ENCODE data around the gene ANAPC2.

ANAPC2 gene

DNA sequence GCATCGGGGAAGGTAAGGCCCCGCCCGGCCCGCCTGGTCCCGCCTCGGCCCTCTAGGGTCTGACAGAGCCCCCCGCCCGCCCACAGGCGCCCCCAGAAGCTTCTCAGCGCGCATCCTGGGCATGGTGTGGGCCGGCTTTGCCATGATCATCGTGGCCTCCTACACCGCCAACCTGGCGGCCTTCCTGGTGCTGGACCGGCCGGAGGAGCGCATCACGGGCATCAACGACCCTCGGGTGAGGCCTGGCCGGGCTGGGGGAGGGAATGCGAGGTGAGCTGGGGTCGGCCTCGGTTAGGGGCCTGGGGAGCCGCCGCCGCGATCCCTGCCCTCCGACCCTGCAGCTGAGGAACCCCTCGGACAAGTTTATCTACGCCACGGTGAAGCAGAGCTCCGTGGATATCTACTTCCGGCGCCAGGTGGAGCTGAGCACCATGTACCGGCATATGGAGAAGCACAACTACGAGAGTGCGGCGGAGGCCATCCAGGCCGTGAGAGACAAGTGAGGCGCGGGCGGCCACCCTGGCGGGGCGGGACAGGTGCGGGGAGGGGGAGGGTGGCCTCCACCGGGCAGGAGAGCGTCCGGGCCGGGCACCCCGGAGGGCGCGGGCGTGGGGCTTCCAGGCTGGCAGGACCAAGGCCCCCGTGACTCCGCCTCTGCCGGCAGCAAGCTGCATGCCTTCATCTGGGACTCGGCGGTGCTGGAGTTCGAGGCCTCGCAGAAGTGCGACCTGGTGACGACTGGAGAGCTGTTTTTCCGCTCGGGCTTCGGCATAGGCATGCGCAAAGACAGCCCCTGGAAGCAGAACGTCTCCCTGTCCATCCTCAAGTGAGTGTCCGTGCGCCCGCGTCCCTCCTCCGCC, 25.6 kb downstream of the ANAPC2 start:
- DNase-seq (ENCODE audit: low read depth): no peak

DNA sequence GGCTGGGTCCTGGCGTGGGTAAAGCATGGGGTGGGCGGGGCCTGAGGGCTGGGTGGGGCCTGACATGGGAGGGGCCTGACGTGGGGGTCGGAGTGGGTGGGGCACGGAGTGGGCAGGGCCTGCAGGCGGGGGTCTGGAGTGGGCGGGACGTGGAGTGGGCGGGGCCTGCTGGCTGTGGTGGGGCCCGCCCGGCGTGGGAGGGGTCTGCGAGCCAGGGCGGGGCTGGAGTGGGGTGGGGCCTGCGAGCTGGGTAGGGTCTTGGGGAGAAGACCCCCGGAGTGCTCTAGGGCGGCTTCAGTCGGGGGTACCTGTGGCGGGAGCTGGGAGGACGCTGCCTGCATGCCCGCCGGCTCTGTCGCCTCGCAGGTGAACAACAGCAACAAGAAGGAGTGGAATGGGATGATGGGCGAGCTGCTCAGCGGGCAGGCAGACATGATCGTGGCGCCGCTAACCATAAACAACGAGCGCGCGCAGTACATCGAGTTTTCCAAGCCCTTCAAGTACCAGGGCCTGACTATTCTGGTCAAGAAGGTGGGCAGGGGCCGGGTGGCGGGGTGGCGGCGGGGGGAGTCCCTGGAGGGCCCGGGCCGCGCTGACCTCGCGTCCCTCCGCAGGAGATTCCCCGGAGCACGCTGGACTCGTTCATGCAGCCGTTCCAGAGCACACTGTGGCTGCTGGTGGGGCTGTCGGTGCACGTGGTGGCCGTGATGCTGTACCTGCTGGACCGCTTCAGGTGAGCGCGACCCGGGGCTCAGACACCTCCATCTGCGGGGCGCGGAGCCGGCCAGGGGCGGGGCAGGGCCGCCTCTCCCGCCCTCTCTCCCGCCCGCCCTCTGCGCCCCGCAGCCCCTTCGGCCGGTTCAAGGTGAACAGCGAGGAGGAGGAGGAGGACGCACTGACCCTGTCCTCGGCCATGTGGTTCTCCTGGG, 26.5 kb downstream of the ANAPC2 start:
- no peak for DNase-seq (ENCODE audit: low read depth)

DNA sequence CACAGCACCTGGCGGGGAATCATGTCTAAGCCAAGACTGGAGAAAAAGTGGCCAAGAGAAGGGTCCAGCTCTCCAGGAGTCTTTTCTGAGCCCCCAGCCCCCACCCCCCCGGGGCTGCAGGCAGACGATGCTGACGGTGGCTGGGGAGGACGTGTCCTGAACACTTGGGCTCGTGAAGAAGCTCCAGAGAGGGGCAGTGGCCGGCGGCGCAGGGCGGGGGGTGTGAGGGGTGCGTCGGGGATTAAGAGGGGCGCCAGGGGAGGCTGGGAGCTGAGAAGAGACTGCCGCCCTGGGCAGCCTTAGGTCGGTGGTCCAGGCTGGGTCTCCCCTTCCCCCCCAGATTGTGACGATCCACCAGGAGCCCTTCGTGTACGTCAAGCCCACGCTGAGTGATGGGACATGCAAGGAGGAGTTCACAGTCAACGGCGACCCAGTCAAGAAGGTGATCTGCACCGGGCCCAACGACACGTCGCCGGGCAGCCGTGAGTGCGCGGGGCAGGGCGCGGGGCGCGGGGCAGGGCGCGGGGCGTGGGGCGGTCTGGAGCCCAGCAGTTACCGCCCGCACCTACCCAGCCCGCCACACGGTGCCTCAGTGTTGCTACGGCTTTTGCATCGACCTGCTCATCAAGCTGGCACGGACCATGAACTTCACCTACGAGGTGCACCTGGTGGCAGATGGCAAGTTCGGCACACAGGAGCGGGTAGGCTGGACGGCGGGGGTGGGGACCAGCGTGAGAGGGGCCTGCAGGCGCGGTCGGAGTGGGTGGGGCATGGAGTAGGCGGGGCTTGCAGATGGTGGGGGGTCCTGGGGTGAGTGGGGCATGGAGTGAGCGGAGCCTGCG, 27.4 kb downstream of the ANAPC2 start:
- no peak for DNase-seq (ENCODE audit: low read depth)

DNA sequence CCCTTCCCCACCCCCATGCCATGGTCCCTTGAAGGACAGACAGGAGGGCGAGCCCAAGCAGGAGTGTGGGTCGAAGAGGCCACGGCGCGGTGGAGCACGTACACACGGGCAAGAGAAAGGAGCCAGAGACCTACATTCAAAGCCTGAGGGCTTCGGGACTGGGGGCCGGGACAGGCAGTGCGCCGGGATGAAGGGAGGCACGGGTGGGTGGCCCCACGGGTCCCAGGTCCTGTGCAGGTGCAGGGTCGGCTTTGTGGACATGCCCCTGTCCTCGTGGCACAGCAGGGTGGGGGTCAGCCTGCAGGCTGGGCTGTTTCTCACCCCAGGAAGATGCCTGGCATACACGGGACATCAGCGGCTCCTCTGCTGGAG, 28.3 kb downstream of the ANAPC2 start:
- no peak for DNase-seq (ENCODE audit: low read depth)

DNA sequence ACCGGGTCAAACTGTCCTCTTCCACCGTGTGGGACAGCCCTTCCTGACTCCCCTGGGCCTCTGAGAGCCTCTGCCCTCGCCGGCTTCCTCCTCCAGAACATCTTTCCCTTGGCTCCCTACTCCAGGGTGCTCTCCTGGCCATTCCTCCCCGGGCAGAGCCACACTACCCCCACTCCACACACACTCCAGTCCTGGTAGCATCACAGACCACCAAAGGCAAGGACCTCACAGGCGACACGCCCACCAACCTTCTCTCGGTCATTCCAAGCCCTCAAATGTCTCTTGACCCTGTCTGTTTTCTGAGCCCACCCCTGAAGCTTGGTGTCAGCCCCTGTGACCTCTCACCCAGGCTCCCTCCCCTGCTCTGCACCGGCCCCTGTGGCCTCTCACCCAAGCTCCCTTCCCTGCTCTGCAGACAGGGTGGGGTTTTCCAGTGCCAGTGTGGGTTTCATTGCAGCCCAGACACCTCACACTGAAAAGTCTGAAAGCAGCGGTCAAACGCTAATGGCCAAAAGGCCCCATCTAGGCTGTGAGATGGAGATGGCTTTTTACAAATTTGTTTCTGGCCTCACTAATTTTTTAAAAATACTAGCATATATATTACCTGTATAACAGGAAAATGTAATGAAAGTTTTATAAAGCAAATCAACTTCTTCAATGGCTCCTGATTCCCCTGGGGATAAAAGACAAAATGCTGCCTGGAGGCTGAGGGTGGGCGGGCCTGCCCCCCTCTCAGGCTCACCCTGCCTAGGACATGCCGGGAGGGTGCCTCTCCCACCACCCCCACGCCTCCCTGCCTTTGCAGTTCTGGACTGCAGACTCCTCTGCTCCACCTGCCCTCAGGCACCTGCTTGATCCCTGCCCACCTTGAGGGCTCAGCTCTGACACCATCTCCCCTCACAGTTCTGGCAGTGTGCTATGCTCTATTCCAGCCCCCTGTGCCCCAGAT, 29.0 kb downstream of the ANAPC2 start:
- DNase-seq (ENCODE audit: low read depth): no peak

DNA sequence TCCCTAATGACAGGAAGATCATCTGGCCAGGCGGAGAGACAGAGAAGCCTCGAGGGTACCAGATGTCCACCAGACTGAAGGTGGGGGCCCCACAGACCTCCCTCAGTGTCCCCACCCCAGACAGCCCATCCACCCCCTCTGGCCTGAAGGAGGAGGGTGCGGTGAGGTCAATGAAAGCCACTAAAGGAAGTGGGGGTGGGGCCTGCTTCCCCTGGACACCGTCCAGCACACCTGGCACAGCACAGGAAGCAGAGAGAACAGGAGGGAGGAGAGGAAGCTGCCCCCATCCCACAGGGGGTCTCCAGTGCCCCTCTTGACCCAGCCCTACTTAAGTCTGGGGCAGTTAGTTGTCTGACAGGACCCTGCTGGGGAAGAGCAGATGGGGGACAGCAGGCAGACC, 29.7 kb downstream of the ANAPC2 start:
- no peak for DNase-seq (ENCODE audit: low read depth)

DNA sequence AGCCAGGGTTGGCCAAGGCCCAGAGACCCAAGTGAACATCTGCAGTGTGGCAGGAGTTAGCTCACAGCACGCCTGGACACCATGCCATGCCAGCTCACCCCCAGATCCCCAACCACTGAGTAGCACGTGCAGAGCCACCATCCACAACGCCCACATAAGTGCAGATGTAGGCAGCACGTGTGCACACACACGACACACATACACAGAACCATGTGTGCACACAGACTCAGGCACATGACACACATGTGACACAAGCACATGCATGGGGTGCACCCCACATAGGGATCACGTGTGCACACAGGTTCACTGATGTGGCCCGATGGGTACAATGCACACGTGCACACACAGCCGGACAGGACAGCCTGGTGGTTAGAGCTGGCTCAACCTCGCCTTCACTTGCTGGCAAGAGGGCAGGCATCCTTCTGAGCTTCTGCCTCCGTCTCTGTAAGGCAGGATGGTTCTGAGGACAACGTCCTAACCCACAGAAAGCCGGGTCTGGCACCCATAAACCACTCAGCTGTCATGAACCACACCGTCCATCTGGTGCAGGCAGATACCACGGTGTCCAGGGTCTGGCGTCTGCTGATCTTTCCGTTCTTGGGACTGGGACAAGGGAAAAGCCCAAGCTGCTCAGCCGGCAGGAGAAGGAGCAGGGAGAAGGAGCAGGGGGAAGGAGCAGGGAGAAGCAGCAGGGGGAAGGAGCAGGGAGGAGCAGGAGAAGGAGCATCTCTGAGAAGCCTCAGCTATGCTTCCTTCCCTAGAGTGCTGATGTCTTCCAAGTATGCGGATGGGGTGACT, 30.5 kb downstream of the ANAPC2 start:
- DNase-seq (ENCODE audit: low read depth): no peak

DNA sequence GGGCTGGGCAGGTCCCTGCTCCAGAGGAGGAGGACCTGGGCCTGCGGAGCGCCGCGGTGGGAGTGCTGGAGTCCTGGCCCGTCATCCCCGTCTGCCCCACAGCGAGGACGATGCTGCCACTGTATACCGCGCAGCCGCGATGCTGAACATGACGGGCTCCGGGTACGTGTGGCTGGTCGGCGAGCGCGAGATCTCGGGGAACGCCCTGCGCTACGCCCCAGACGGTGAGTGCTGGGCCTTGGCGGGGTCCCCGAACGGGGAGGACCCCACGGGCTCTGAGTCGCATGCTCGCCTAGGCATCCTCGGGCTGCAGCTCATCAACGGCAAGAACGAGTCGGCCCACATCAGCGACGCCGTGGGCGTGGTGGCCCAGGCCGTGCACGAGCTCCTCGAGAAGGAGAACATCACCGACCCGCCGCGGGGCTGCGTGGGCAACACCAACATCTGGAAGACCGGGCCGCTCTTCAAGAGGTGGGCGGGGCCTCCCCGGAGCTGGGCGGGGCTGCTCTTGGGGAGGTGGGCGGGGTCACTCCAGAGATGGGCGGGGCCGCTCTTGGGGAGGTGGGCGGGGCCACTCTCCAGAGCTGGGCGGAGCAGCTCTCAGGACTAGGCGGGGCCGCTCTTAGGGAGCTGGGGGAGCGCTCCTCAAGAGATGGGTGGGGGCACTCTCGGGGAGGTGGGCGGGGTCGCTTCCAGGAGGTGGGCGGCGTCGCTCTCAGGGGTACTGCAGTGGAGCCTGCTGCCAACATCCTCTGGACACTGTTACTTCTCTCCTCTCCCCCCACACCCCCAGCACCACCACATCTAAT, 31.6 kb downstream of the ANAPC2 start:
- DNase-seq (ENCODE audit: low read depth): no peak

DNA sequence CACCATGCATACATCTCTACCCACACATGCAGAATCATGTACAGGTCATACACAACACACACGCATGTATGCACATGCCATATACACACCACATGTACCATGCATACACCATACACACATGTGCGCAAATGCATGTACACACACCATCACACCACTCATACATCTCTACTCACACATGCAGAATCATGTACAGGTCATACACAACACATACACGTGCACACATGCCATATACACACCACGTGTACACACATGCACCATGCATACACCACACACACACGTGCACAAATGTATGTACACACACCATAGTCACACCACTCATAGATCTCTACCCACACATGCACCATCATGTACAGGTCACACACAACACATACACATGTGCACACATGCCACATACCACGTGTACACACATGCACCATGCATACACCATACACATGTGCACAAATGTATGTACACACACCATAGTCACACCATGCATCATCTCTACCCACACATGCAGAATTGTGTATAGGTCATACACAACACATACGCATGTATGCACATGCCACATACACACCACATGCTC, 35.4 kb downstream of the ANAPC2 start:
- DNase-seq (ENCODE audit: low read depth): no peak

DNA sequence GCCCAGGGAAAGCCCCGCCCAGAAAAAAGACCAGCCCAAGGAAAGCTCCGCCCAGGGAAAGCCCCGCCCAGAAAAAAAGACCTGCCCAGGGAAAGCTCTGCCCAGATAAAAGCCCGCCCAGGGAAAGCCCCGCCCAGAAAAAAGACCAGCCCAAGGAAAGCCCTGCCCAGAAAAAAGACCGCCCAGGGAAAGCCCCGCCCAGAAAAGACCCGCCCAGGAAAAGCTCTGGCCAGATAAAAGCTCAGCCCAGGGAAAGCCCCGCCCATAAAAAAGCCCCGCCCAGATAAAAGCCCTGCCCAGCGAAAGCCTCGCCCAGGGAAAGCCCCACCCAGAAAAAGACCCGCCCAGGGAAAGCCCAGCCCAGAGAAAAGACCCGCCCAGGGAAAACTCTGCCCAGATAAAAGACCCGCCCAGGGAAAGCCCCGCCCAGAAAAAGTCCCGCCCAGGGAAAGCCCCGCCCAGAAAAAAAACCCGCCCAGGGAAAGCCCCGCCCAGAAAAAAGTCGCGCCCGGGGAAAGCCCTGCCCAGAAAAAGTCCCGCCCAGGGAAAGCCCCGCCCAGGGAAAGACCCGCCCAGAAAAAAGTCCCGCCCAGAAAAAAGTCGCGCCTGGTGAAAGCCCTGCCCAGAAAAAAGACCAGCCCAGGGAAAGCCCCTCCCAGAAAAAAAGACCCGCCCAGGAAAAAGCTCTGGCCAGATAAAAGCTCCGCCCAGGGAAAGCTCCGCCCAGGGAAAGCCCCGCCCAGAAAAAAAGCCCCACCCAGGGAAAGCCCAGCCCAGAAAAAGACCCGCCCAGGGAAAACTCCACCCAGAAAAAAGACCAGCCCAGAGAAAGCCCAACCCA, 37.5 kb downstream of the ANAPC2 start:
- no peak for DNase-seq (ENCODE audit: low read depth)

DNA sequence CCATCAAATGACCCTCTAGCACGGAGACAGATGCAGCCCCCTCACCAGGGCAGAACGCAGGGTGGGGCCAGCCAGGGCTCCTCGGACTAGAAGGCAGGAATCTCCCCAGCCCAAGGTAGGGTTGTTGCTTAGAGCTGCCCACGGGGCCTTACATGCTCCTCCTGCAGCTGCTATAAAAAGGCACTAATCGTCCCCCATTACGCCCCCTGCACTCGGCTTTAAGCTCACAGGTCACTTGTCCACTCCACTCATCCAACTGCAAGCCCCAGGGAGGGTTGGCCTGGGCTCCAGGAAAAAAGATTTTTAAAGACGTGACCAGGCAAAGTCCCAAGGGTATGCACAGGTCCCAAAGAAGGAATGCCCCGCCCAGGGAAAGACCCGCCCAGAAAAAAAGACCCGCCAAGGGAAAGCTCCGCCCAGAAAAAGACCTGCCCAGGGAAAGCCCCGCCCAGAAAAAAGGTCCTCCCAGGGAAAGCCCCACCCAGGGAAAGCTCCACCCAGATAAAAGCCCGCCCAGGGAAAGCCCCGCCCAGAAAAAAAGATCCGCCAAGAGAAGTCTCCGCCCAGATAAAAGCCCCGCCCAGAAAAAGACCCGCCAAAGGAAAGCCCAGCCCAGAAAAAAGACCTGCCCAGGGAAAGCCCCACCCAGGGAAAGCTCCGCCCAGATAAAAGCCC, 38.3 kb downstream of the ANAPC2 start:
- no peak for DNase-seq (ENCODE audit: low read depth)

DNA sequence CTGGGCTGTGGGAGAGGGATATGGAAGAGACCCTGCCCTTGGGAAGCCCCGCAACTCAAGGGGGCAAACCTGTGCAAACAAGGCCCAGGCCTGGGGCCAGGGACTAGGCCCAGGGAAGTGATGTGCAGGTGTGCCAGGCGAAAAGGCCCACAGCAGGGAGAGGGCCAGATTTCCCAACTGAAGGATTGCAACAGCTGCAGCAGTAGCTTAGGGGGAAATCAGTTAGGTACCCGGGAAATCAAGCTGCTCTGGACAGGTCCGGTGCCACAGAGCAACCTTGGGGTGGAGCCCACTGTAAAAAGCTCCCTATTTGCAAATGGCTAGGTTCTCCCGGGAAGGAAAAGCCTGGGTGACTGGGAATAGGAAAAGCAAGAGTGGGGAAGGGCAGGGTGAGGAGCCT, 39.0 kb downstream of the ANAPC2 start:
- DNase-seq (ENCODE audit: low read depth): no peak

DNA sequence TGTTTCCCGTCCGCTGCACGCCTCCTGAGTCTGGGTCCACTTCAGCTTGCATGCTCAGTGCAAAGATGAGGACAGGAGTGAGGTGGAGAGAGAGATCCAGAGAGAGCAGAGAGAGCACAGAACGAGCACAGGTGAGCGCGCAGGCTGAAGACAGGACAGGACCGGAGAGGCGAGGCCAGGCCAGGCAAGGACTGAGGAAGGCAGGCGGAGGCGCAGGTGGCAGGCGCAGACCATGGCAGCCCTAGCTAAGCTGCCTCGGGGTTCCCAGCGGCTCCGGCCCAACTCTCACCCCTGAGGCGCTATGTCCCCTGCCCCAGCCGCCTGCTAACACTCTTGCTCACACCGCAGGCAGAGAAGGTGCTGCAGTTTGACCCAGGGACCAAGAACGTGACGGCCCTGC, 39.7 kb downstream of the ANAPC2 start:
- DNase-seq (ENCODE audit: low read depth): no peak

DNA sequence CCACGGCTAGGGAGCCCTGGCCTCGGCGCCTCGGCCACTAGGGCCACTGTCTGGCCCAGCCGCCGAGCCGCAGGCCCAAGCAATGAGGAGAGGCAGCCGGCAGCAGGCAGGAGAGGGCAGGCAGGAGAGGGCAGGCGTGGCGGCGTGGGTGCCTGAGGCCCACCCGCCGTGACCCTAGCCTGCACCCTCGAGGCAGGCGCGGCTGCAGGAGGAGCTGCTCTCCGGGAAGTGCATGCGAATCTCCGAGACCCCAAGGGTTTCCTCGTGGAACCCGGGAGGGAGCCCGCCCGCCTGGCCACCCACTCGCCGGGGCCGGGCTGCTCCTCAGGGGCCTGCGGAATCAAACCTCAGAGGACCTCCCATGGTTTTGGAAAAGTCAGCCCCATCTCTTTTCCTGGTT, 40.1 kb downstream of the ANAPC2 start:
- no peak for DNase-seq (ENCODE audit: low read depth)

DNA sequence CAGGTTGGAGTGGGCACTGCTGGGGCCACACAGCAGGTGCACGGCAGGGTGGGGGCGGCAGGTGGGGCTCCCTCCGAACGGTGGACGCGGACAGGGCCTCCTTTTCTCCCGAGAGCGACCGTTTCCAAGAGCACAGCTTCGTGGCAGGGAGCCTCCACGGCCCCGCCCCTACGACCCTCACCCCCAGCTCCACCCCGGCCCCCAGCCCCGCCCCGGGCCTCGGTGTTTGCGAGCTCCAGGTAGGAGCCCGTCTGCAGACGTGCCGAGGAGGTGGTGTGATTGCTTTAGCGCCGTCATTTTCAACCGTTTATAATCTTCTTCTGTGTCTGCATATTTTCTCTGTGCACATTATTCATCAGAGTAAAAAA, 40.6 kb downstream of the ANAPC2 start:
- DNase-seq (ENCODE audit: low read depth): no peak

DNA sequence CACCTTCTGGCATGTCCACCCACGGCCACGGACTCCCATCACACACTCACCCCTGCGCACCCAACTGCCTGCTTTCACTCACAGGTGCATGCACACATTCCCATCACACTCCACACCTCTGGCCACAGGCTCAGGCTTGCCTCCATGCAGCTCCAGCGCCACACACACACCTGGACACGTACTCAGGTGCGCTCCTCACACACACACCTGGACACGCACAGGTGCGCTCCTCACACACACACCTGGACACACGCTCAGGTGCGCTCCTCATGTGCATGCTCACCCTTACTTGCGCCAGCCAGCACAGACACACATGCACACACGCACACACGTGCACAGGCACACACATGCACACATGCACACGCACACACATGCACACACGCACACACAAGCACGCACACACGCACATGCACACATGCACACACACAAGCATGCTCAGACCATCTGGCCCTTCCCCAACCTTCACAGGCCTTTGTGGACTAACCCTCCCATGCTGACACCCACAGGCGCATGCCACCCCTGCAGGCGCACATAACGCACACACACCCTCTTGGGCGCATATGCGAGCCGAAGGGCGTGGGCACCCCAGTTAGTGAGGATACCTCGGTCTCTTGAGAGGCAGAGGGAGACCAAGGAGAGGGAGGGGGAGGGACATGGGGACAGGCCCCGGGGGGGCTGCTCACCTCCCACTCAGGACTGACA, 41.1 kb downstream of the ANAPC2 start:
- DNase-seq (ENCODE audit: low read depth): no peak

DNA sequence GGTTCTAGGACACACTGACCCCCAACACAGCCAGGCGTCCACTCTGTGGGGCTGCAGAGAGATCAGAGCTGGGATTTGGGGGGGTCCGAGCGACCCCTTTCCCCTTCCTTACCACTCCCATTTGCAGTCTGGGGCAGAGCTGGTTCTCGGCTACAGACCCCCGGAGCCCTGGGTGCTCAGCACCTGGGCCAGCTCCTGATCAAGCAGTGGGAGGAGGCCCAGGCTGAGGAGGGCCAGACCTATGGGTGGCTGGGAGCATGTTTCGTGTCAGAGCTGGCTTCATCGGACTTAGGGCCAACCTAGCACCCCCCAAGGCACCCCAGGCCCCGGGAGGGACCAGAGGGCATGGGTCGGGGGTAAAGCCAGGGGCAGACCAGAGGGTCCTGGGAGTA, 41.8 kb downstream of the ANAPC2 start:
- no peak for DNase-seq (ENCODE audit: low read depth)
